ENCODE results near the gene TRIO.

DNA sequence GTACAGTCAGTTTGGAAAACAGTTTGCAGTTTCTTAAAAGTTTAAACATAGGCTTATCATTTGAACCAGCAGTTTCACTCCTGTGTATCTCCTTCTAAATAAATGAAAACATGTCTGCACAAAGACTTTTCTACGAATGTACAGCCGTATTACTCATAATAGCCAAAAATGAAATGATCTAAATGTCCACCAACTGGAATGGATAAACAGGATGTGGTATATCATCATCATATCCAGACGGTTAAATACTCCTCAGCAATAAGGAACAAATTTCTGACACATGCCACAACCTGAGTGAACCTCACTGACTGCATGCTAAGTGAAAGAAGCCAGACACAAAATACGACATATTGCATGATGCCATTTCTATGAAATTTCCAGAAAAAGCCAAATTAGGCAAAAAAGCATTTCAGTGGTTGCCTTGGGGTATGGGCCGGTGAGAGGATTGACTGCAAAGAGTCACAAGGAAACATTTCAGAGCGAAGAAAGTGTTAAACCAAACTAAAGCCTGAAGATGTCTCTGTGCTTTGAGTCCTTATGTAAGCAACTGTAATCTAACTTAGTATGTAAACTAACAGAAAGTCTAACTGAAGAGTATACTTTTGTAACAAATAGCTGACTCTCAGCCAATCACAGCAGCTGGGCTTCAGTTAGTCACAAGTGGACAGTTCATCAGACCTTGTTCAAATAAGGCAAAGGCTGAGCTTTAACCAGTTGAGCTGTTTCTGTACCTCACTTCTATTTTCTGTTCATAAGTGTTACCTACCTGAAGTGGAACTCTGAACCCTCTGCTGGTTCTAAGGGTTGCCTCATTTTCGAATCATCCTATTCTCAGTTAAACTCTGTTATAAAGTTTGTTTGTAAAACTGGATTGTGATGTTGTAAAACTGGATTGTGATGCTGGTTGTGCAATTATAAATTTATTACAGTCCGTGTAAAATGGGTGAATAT is 65.2 kb downstream of the TRIO start:
- TF ChIP-seq CTCF (IDR thresholded peaks at IDR 0.05) (no peak), POLR2A (IDR thresholded peaks at IDR 0.05) (no peak), EP300 (IDR thresholded peaks at IDR 0.05) (no peak)
